H9 (cell line): ENCODE results near the gene APRT. TPM values are rescaled to one million over a fixed set of nuclear protein-coding genes. Genes with fewer than 3 reads are reported as not detected.

ENCODE experiments used
- DNase-seq: peaks from one replicate; pipeline ENCODE4 v3.0.0-alpha.2; 2017
- H2AFZ ChIP-seq: one replicate; pipeline ENCODE4 v1.6.1; 2013; ENCODE audit warnings: mild to moderate bottlenecking, low read length, control low read depth, moderate library complexity
- H2AK5ac ChIP-seq: 2 replicates; pipeline ENCODE4 v1.6.1; 2013; ENCODE audit warnings: low read length, control low read depth, mixed read lengths; ENCODE audit not compliant: insufficient read length
- H2BK120ac ChIP-seq: one replicate; pipeline ENCODE4 v1.6.1; 2013; ENCODE audit warnings: low read depth, mild to moderate bottlenecking, low read length, control low read depth, inconsistent platforms; ENCODE audit not compliant: poor library complexity, severe bottlenecking
- H2BK12ac ChIP-seq: 2 replicates; pipeline ENCODE4 v1.6.1; 2013; ENCODE audit warnings: low read length, control low read depth, mixed read lengths, low read depth; ENCODE audit not compliant: insufficient read length
- H2BK15ac ChIP-seq: 2 replicates; pipeline ENCODE4 v1.6.1; 2013; ENCODE audit warnings: low read depth, low read length, control low read depth
- H2BK20ac ChIP-seq: one replicate; pipeline ENCODE4 v1.6.1; 2013; ENCODE audit warnings: low read depth, mild to moderate bottlenecking, low read length, control low read depth, inconsistent platforms; ENCODE audit not compliant: poor library complexity, severe bottlenecking
- H2BK5ac ChIP-seq: 2 replicates; pipeline ENCODE4 v1.6.1; 2013; ENCODE audit warnings: low read length, control low read depth, mixed read lengths; ENCODE audit not compliant: insufficient read length
- H3K14ac ChIP-seq: 2 replicates; pipeline ENCODE4 v1.6.1; 2013; ENCODE audit warnings: low read length, control low read depth; ENCODE audit not compliant: insufficient read depth
- H3K18ac ChIP-seq: 2 replicates; pipeline ENCODE4 v1.6.1; 2013; ENCODE audit warnings: low read depth, mild to moderate bottlenecking, mixed read lengths, low read length, control low read depth; ENCODE audit not compliant: insufficient read length
- H3K23ac ChIP-seq: 2 replicates; pipeline ENCODE4 v1.6.1; 2013; ENCODE audit warnings: low read length, control low read depth, mixed read lengths, low read depth; ENCODE audit not compliant: insufficient read length
- H3K23me2 ChIP-seq: 2 replicates; pipeline ENCODE4 v1.6.1; 2013; ENCODE audit warnings: low read depth, mild to moderate bottlenecking, mixed read lengths, low read length, control low read depth; ENCODE audit not compliant: insufficient read length, poor library complexity, severe bottlenecking
- H3K27ac ChIP-seq: 2 replicates; pipeline ENCODE4 v1.5.1; 2013; ENCODE audit warnings: low read length, control low read depth, mixed read lengths, low read depth; ENCODE audit not compliant: insufficient read length
- H3K27me3 ChIP-seq: 2 replicates; pipeline ENCODE4 v1.6.1; 2013; ENCODE audit warnings: low read length, control low read depth, inconsistent platforms; ENCODE audit not compliant: insufficient read depth
- H3K4ac ChIP-seq: 2 replicates; pipeline ENCODE4 v1.6.1; 2013; ENCODE audit warnings: low read depth, mild to moderate bottlenecking, control low read depth, inconsistent platforms, low read length, moderate library complexity
- H3K4me1 ChIP-seq: 2 replicates; pipeline ENCODE4 v1.6.1; 2013; ENCODE audit warnings: low read length, control low read depth, inconsistent platforms; ENCODE audit not compliant: insufficient read depth
- H3K4me2 ChIP-seq: 2 replicates; pipeline ENCODE4 v1.6.1; 2013; ENCODE audit warnings: low read length, control low read depth, mixed read lengths; ENCODE audit not compliant: insufficient read length, insufficient read depth
- H3K56ac ChIP-seq: 2 replicates; pipeline ENCODE4 v1.6.1; 2013; ENCODE audit warnings: low read depth, mild to moderate bottlenecking, mixed read lengths, low read length, control low read depth; ENCODE audit not compliant: insufficient read length
- H3K79me1 ChIP-seq: 2 replicates; pipeline ENCODE4 v1.6.1; 2013; ENCODE audit warnings: low read depth, mild to moderate bottlenecking, moderate library complexity, low read length, control low read depth, inconsistent platforms; ENCODE audit not compliant: insufficient read depth, poor library complexity, severe bottlenecking
- H3K79me2 ChIP-seq: 2 replicates; pipeline ENCODE4 v1.6.1; 2013; ENCODE audit warnings: low read length, control low read depth, inconsistent platforms; ENCODE audit not compliant: insufficient read depth
- H3K9ac ChIP-seq: 2 replicates; pipeline ENCODE4 v1.6.1; 2013; ENCODE audit warnings: low read length, control low read depth, mixed read lengths; ENCODE audit not compliant: insufficient read length; ENCODE audit errors: extremely low read depth
- H3K9me3 ChIP-seq: one replicate; pipeline ENCODE4 v1.6.1; 2013; ENCODE audit warnings: low read depth, low read length, inconsistent platforms; ENCODE audit not compliant: control insufficient read depth
- H3T11ph ChIP-seq: one replicate; pipeline ENCODE4 v1.6.1; 2013; ENCODE audit warnings: mild to moderate bottlenecking, low read length, control low read depth, inconsistent platforms
- H4K20me1 ChIP-seq: one replicate; pipeline ENCODE4 v1.6.1; 2013; ENCODE audit not compliant: control insufficient read depth, insufficient read length, insufficient read depth
- H4K5ac ChIP-seq: 2 replicates; pipeline ENCODE4 v1.6.1; 2013; ENCODE audit warnings: low read depth, mild to moderate bottlenecking, mixed read lengths, low read length, control low read depth; ENCODE audit not compliant: insufficient read length
- H4K8ac ChIP-seq: replicated peaks from 2 replicates; pipeline ENCODE4 v1.6.1; 2013; ENCODE audit warnings: low read length, control low read depth, mixed read lengths, low read depth; ENCODE audit not compliant: insufficient read length
- H4K91ac ChIP-seq: 2 replicates; pipeline ENCODE4 v1.6.1; 2013; ENCODE audit warnings: low read depth, mild to moderate bottlenecking, moderate library complexity, mixed read lengths, low read length, control low read depth; ENCODE audit not compliant: insufficient read length
- H3K27ac Mint-ChIP-seq, 3 experiments: 2 replicates in 2 of 3; 3 replicates in 1 of 3; pipeline ENCODE4 v1.8.0; 2020 to 2021; ENCODE audit warnings: mixed read lengths in 3 of 3, mild to moderate bottlenecking in 1 of 3, moderate library complexity in 1 of 3
- H3K27me3 Mint-ChIP-seq: 2 replicates; pipeline ENCODE4 v1.8.0; 2021; ENCODE audit warnings: low read depth, mild to moderate bottlenecking, moderate library complexity, mixed read lengths
- H3K36me3 Mint-ChIP-seq, 3 experiments: 2 replicates in 2 of 3; 3 replicates in 1 of 3; pipeline ENCODE4 v1.8.0; 2020 to 2021; ENCODE audit warnings: low read depth in 3 of 3, mixed read lengths in 3 of 3; ENCODE audit not compliant: insufficient read depth in 1 of 3
- H3K4me1 Mint-ChIP-seq, 2 experiments: 2 replicates each; pipeline ENCODE4 v1.8.0; 2020; ENCODE audit warnings: mixed read lengths in 2 of 2
- H3K4me3 Mint-ChIP-seq, 2 experiments: 2 replicates in 1 of 2; 3 replicates in 1 of 2; pipeline ENCODE4 v1.8.0; 2020 to 2021; ENCODE audit warnings: mild to moderate bottlenecking in 2 of 2, mixed read lengths in 2 of 2, moderate library complexity in 1 of 2
- H3K9me3 Mint-ChIP-seq, 2 experiments: 2 replicates in 1 of 2; 3 replicates in 1 of 2; pipeline ENCODE4 v1.8.0; 2020; ENCODE audit warnings: mild to moderate bottlenecking in 2 of 2, mixed read lengths in 2 of 2, moderate library complexity in 1 of 2
- WGBS: extraction: QIAGEN DNeasy Blood & Tissue Kit; methylation state at CpG from one replicate; pipeline ENCODE4 v1.1.7; 2013; ENCODE audit warnings: missing lambda C conversion rate, low lambda C conversion rate, mixed read lengths; ENCODE audit not compliant: insufficient read length; ENCODE audit errors: extremely low coverage; 5-methylcytosine and 5-hydroxymethylcytosine counted together
- total RNA-seq: library from RNA; stranded (reverse); gene quantifications from 2 replicates; pipeline ENCODE4 v1.2.1, GENCODE V29; 2021
- TF ChIP-seq, protein P1 (sequence below): fragments of 200-600 bp; sonication (generic); conservative IDR thresholded peaks from 3 replicates; pipeline ENCODE4 v1.8.0; 2021; ENCODE audit warnings: antibody characterized with exemption, mild to moderate bottlenecking

Gene APRT
- total RNA-seq, 1 experiment from 2014 or later = 246 TPM

- Mint-ChIP-seq H3K4me1 (peaks cover 18 to 19% of the 10 kb centered on the region in 2 experiments), H3K27ac (no peak within 1 kb of the TSS), H3K9me3 (no peaks in the 10 kb centered on the region), H3K27me3 (peaks cover 6% of the 10 kb centered on the region; the same call in 1 of the 2 replicates), H3K36me3 (no peaks in the 10 kb centered on the region), H3K4me3 (peak within 1 kb of the TSS; percentile 73 to 80)
- H3K4ac ChIP-seq = no peak within 1 kb of the TSS
- H2AK5ac ChIP-seq = no peak within 1 kb of the TSS
- no peaks in the 10 kb centered on the region for H3K27me3 ChIP-seq
- H3K4me2 ChIP-seq = peak within 1 kb of the TSS; percentile 28
- no peak for DNase-seq
- H3K18ac ChIP-seq = no peak within 1 kb of the TSS
- no peak within 1 kb of the TSS for H3K56ac ChIP-seq
- peaks cover 2% of the 10 kb centered on the region for H4K20me1 ChIP-seq
- TF ChIP-seq, protein P1, sequence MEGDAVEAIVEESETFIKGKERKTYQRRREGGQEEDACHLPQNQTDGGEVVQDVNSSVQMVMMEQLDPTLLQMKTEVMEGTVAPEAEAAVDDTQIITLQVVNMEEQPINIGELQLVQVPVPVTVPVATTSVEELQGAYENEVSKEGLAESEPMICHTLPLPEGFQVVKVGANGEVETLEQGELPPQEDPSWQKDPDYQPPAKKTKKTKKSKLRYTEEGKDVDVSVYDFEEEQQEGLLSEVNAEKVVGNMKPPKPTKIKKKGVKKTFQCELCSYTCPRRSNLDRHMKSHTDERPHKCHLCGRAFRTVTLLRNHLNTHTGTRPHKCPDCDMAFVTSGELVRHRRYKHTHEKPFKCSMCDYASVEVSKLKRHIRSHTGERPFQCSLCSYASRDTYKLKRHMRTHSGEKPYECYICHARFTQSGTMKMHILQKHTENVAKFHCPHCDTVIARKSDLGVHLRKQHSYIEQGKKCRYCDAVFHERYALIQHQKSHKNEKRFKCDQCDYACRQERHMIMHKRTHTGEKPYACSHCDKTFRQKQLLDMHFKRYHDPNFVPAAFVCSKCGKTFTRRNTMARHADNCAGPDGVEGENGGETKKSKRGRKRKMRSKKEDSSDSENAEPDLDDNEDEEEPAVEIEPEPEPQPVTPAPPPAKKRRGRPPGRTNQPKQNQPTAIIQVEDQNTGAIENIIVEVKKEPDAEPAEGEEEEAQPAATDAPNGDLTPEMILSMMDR = peak; percentile 71
- peaks cover 10% of the 10 kb centered on the region for H3K23me2 ChIP-seq
- H2BK12ac ChIP-seq = no peak within 1 kb of the TSS
- H2BK20ac ChIP-seq = no peak within 1 kb of the TSS
- WGBS = no CpG with 5 or more reads among the region's 110 CpGs
- no peaks in the 10 kb centered on the region for H3K9me3 ChIP-seq
- H4K8ac ChIP-seq = no peak within 1 kb of the TSS
- no peak within 1 kb of the TSS for H3K27ac ChIP-seq
- no peak within 1 kb of the TSS for H4K5ac ChIP-seq
- no peak within 1 kb of the TSS for H2BK15ac ChIP-seq
- H3T11ph ChIP-seq = no peak within 1 kb of the TSS
- no peaks in the 10 kb centered on the region for H3K79me1 ChIP-seq
- H2AFZ ChIP-seq = no peak within 1 kb of the TSS
- H3K79me2 ChIP-seq = peaks cover 1% of the 10 kb centered on the region; the same call in 1 of the 2 replicates
- H3K14ac ChIP-seq = peak within 1 kb of the TSS; percentile 86
- H3K4me1 ChIP-seq = no peaks in the 10 kb centered on the region
- H2BK120ac ChIP-seq = no peak within 1 kb of the TSS
- H4K91ac ChIP-seq = no peak within 1 kb of the TSS
- no peak within 1 kb of the TSS for H2BK5ac ChIP-seq
- no peak within 1 kb of the TSS for H3K9ac ChIP-seq
- no peak within 1 kb of the TSS for H3K23ac ChIP-seq
Measured at GRCh38 chr16:88785106-88785924, 26.4 kb downstream of the APRT start, which contains the start of gene PIEZO1. Gene PIEZO1 (minus strand): TSS chr16:88785220. CDS start chr16:88784964, 256 bp downstream.
